Subcutaneous abdominal adipose tissue (tissue), 5 donors: Measurements from ENCODE around the gene PCAT7.
"Not testable (repeated sequence)": the region's sequence is repeated elsewhere in the genome, so short reads cannot be mapped to it uniquely, and the experiment has no call there.

Source experiments
- H3K27ac ChIP-seq: one replicate; pipeline ENCODE4 v1.7.0; 2013; ENCODE audit warnings: low read depth, mild to moderate bottlenecking, inconsistent platforms, low read length, moderate library complexity
- H3K27me3 ChIP-seq, 5 donors: one replicate each; pipeline ENCODE4 v1.7.0; 2013; ENCODE audit warnings: low read length in 5 of 5, inconsistent platforms in 1 of 5; ENCODE audit not compliant: control insufficient read depth in 5 of 5, insufficient read depth in 4 of 5
- H3K36me3 ChIP-seq, 5 donors: one replicate each; pipeline ENCODE4 v1.7.0; 2013; ENCODE audit warnings: low read length in 5 of 5; ENCODE audit not compliant: control insufficient read depth in 5 of 5, insufficient read depth in 5 of 5
- H3K4me1 ChIP-seq, 5 donors: one replicate each; pipeline ENCODE4 v1.7.0; 2013; ENCODE audit warnings: low read length in 5 of 5, mild to moderate bottlenecking in 3 of 5, moderate library complexity in 1 of 5; ENCODE audit not compliant: control insufficient read depth in 5 of 5, insufficient read depth in 5 of 5
- H3K4me3 ChIP-seq, 5 donors: one replicate each; pipeline ENCODE4 v1.7.0; 2013; ENCODE audit warnings: low read length in 5 of 5, low read depth in 1 of 5
- H3K9ac ChIP-seq, 5 donors: one replicate each; pipeline ENCODE4 v1.7.0; 2013; ENCODE audit warnings: low read length in 5 of 5, mild to moderate bottlenecking in 4 of 5, moderate library complexity in 3 of 5
- H3K9me3 ChIP-seq, 5 donors: one replicate each; pipeline ENCODE4 v1.7.0; 2013; ENCODE audit warnings: low read length in 5 of 5; ENCODE audit not compliant: control insufficient read depth in 5 of 5
- donor health status: healthy.
- donor health status: healthy.
- donor health status: healthy.
- donor health status: healthy.
- donor health status: healthy.

PCAT7 gene

DNA sequence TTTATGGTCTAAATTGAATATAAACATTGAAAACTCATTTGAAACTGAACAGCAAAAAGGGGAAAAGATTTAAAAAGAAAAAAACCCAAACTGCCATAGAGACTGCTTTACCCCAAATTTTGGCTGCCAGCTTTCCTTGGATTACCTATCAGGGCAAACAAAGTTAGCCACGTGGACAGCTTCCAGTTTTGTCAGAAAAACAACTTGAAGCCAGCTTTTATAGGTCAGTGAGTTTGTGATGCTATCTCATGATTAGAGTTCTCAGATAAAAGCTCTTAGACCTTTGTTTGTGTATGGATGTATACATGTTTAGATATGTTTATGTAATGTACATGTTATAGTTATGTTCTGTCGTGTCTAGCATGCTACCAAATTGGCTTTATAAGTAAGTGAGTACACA, 22.7 kb downstream of the PCAT7 start:
- H3K9me3 ChIP-seq: no peaks in the 10 kb centered on the region
- H3K27me3 ChIP-seq: peaks cover 0 to 5% (median 0%) of the 10 kb centered on the region in 5 donors
- peaks cover 0 to 4% (median 0%) of the 10 kb centered on the region in 5 donors for H3K4me1 ChIP-seq
- no peaks in the 10 kb centered on the region for H3K36me3 ChIP-seq
- H3K27ac ChIP-seq: no peak overlapping the region
- no peak overlapping the region for H3K9ac ChIP-seq
- H3K4me3 ChIP-seq: no peak overlapping the region

DNA sequence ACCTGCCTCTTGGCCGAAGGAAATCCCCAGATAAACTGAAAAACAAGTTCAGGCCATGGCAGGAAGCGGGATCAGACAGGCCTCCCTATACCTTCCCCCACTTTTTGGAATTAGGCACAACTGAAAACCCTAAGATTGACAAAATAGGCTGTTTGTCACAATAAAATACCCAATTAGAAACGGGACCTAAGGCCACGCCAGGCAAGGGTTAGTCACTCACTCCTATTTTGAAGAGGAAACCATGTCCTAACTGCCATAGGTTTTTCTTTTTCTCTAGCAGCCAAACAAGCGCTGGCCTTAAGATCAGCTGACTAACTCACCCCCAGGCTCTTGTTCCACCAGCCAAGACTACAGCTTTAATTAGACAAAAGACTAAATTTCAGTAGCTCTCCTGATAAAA, 26.8 kb downstream of the PCAT7 start:
- H3K9ac ChIP-seq: no peak overlapping the region
- peaks cover 0 to 5% (median 0%) of the 10 kb centered on the region in 5 donors for H3K4me1 ChIP-seq
- H3K9me3 ChIP-seq: no peaks in the 10 kb centered on the region
- H3K36me3 ChIP-seq: no peaks in the 10 kb centered on the region
- H3K27me3 ChIP-seq: peaks cover 0 to 2% (median 0%) of the 10 kb centered on the region in 5 donors
- no peak overlapping the region for H3K27ac ChIP-seq
- no peak overlapping the region for H3K4me3 ChIP-seq

DNA sequence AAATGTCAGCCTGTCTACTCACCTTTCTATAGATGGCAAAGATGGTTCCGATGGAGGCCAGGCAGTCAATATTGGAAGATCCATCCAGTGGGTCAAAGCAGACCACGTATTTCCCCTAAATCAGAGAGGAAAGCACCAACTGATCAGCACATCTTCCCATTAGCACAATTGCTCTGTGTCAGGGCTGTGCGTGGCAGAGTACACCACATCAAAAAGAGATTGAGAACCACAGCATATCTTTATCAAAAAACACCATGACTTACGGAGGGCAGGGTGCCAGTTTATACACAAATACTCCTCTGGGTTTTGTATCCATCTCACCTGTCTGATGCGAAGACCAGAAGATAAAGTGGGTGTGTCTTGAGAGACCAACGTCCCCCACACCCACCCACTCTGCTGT, 29.7 kb downstream of the PCAT7 start:
- Histone ChIP-seq H3K36me3 (no peaks in the 10 kb centered on the region), H3K9ac (no peak overlapping the region), H3K4me1 (peaks cover 0 to 6% (median 0%) of the 10 kb centered on the region in 5 donors), H3K4me3 (no peak overlapping the region), H3K27ac (no peak overlapping the region), H3K27me3 (no peaks in the 10 kb centered on the region), H3K9me3 (no peaks in the 10 kb centered on the region)

DNA sequence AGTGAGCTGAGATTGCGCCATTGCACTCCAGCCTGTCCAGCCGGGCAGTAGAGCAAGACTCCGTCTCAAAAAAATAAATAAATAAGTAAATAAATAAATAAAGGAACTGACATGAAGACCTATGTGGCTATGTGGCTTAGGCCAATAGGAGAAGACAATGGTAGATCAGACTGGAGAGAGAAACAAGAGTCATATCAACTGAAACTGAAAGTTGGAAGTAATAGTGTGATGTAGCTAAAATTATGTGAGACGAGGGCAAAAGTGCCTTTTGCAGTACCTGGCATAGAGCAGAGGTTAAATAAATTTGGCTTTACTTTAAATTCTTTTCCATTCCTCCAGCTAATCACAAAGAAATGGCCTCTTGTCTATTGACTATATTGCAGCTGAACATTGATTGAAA, 31.4 kb downstream of the PCAT7 start:
- Histone ChIP-seq H3K4me3 (peak overlapping the region in 2 of 5 donors; percentile 2 to 28), H3K36me3 (no peaks in the 10 kb centered on the region), H3K9me3 (no peaks in the 10 kb centered on the region), H3K4me1 (peaks cover 0 to 6% (median 0%) of the 10 kb centered on the region in 5 donors), H3K27me3 (peaks cover 0 to 2% (median 0%) of the 10 kb centered on the region in 5 donors), H3K9ac (no peak overlapping the region), H3K27ac (no peak overlapping the region)

DNA sequence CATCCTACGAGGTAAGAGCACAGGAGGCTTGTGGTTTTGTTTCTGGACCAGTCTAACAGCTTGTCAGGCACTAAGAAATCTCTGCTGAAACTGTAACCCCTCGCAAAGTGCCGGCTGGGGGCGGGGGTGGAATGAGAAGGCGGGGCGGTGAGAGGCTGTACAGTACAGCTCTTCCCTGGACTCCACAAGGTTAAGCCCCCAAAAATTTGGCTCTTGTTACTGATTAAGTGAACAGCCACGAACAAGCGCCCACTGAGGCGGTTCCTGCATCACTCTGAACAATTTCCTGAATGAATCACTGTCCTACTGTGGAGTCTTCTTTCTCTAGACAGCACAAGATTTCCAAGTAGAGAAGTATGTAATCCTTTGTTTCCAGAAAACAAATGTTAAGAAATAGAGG, 31.9 kb downstream of the PCAT7 start:
- H3K4me3 ChIP-seq: peak overlapping the region in 2 of 5 donors; percentile 2 to 28
- no peak overlapping the region for H3K27ac ChIP-seq
- no peak overlapping the region for H3K9ac ChIP-seq
- H3K27me3 ChIP-seq: peaks cover 0 to 2% (median 0%) of the 10 kb centered on the region in 5 donors
- no peaks in the 10 kb centered on the region for H3K36me3 ChIP-seq
- no peaks in the 10 kb centered on the region for H3K9me3 ChIP-seq
- peaks cover 0 to 6% (median 0%) of the 10 kb centered on the region in 5 donors for H3K4me1 ChIP-seq

DNA sequence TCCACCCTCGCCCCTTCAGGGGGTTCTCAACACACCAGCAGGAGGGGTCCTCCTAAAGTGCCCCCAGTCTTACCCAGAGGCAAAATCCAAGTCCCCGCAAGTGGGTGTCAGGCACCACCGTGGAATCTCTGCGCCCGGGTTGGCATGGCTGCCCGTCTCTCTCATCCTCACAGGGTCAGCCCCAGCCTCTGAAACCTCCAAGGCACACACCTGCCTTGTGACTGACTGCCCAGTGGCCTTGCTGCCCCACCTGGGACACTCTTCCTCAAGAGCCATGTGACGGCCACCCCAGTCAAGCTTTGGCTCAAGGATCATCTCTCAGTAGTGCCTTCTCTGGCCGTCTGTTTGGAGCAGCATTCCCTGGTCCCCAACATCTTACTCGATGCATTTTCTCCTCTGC, 33.8 kb downstream of the PCAT7 start:
- H3K9me3 ChIP-seq: no peaks in the 10 kb centered on the region
- no peak overlapping the region for H3K27ac ChIP-seq
- H3K27me3 ChIP-seq: peaks cover 0 to 2% (median 0%) of the 10 kb centered on the region in 5 donors
- no peak overlapping the region for H3K4me3 ChIP-seq
- H3K4me1 ChIP-seq: peaks cover 0 to 6% (median 3%) of the 10 kb centered on the region in 5 donors
- no peaks in the 10 kb centered on the region for H3K36me3 ChIP-seq
- H3K9ac ChIP-seq: no peak overlapping the region

DNA sequence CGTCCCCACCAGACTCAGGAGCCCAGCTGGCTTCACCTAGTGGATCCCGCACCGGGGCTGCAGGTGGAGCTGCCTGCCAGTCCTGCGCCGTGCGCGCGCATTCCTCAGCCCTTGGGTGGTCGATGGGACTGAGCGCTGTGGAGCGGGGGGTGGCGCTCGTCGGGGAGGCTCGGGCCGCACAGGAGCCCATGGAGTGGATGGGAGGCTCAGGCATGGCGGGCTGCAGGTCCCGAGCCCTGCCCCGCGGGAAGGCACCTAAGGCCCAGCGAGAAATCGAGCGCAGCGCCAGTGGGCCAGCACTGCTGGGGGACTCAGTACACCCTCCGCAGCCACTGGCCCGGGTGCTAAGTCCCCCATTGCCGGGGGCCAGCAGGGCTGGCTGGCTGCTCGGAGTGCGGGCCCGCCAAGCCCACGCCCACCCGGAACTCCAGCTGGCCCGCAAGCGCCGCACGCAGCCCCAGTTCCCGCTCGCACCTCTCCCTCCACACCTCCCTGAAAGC, 36.2 kb downstream of the PCAT7 start:
- H3K4me3 ChIP-seq, H3K27me3 ChIP-seq, H3K4me1 ChIP-seq, H3K9ac ChIP-seq, H3K27ac ChIP-seq, H3K36me3 ChIP-seq, H3K9me3 ChIP-seq: not testable (repeated sequence)

DNA sequence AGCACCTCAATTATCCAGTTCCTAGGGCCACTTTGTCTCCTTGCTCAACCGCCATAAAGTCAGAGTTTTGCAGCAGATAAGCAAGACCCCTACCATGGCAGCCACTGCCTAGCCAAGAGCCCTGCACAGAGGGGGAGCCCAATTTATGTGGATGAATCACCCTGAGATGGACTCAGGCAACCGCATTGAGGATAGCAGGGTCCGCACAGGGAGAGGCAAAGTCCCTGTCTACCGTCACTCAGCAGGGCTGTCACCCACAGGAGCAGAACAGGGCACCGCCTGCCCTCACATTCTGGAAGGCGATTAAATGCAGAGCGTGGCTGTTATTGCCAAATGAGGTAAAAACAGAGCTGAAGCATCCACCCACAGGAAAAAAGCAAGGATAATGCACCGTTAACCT, 37.0 kb downstream of the PCAT7 start:
- no peaks in the 10 kb centered on the region for H3K9me3 ChIP-seq
- H3K4me3 ChIP-seq: no peak overlapping the region
- no peaks in the 10 kb centered on the region for H3K36me3 ChIP-seq
- peaks cover 0 to 2% (median 0%) of the 10 kb centered on the region in 5 donors for H3K27me3 ChIP-seq
- no peak overlapping the region for H3K27ac ChIP-seq
- H3K4me1 ChIP-seq: peaks cover 0 to 8% (median 0%) of the 10 kb centered on the region in 5 donors
- no peak overlapping the region for H3K9ac ChIP-seq

DNA sequence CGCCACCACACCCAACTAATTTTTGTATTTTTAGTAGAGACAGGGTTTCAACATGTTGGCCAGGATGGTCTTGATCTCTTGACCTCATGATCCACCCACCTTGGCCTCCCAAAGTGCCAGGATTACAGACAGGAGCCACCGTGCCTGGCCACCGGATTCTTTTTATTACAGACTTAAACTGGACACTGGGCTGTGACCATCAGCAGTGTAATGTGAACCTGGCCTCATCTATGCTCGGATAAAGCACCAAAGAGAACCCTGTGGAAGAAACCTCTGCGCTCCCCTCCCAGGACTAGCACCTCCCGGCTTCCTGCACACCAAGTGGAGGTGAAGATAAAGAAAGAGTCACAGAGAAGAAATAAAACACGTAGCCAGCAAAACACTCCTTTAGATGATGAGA, 37.8 kb downstream of the PCAT7 start:
- H3K4me3 ChIP-seq, H3K36me3 ChIP-seq, H3K9ac ChIP-seq, H3K9me3 ChIP-seq, H3K4me1 ChIP-seq, H3K27ac ChIP-seq, H3K27me3 ChIP-seq: not testable (repeated sequence)

DNA sequence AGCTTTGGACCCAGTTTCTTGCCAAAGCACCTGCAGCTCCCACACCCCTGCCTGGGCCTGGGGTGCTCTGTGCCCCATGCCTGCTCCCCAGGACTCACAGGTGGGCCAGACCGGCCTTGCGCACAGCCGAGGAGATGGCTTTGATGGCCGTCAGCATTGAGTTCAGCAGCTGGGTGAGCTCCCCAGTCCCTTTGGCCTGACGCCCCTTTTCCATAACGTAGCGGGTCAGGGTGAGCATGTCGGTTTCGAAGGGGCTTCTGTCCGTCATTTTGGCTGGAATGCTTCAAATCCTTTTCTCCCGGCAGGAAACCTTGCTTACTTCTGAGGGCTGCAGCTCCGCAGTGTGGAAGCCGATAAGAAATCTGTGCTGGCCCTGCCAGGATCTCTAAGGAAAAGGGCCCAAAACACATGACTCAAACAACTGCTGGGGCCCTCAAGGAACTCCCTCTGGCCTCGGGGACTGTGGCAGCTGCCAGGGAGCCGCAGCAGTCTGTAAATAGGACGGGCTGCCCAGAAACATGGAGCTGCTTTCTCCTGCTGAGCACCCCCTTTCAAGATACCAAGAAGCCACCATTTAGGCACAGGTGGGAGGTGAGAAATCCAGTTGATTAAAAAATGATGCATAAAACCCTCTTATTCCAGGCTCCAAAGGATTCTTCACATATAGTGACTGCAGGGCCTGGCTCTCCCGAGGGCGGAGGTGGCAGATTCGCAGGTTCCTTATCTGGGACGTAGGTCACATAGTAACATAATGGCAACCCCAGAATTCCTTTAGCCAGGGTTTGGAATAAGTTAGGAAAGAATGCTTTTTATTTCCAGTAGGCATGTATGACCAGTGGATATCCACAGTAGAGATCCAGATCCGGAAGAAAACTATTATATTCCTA, 38.8 kb downstream of the PCAT7 start, which contains the start of gene FBP2:
Gene FBP2 (minus strand): TSS at position 366 of the 887 bp plus-strand sequence. CDS start 98 bp downstream, at position 268.
- Histone ChIP-seq H3K4me1 (peaks cover 0 to 8% (median 0%) of the 10 kb centered on the region in 5 donors), H3K36me3 (no peaks in the 10 kb centered on the region), H3K9me3 (no peaks in the 10 kb centered on the region), H3K9ac (no peak within 1 kb of the TSS), H3K4me3 (no peak within 1 kb of the TSS), H3K27me3 (peaks cover 0 to 2% (median 0%) of the 10 kb centered on the region in 5 donors), H3K27ac (no peak within 1 kb of the TSS)
